ENCODE results near the gene ATF4.

- no peak for TF ChIP-seq POLR2A (IDR thresholded peaks at IDR 0.05)
- TF ChIP-seq CTCF (IDR thresholded peaks at IDR 0.05) = no peak
- TF ChIP-seq POLR2AphosphoS5 (IDR thresholded peaks at IDR 0.05) = no peak
These were observed 43.7 kb upstream of the ATF4 start for GRCh38 chr22:39476664-39477063.
